Tongue (tissue), 2 donors: ENCODE measurements around the gene RIMS3. TPM values are rescaled to one million over a fixed set of nuclear protein-coding genes. Genes with fewer than 3 reads are reported as not detected.
"Not testable (repeated sequence)": the region's sequence is repeated elsewhere in the genome, so short reads cannot be mapped to it uniquely, and the experiment has no call there.

Experiments used
- DNase-seq: peaks from one replicate; pipeline ENCODE4 v3.0.0-alpha.2; 2015
- total RNA-seq: library from RNA; depleted of rRNA; stranded (reverse); fragments of >200 nt; gene quantifications from one replicate; pipeline ENCODE4 v1.2.3, GENCODE V29; 2014

The RIMS3 gene
- total RNA-seq, 1 donor from 2014 or later = 1.7 TPM

DNA sequence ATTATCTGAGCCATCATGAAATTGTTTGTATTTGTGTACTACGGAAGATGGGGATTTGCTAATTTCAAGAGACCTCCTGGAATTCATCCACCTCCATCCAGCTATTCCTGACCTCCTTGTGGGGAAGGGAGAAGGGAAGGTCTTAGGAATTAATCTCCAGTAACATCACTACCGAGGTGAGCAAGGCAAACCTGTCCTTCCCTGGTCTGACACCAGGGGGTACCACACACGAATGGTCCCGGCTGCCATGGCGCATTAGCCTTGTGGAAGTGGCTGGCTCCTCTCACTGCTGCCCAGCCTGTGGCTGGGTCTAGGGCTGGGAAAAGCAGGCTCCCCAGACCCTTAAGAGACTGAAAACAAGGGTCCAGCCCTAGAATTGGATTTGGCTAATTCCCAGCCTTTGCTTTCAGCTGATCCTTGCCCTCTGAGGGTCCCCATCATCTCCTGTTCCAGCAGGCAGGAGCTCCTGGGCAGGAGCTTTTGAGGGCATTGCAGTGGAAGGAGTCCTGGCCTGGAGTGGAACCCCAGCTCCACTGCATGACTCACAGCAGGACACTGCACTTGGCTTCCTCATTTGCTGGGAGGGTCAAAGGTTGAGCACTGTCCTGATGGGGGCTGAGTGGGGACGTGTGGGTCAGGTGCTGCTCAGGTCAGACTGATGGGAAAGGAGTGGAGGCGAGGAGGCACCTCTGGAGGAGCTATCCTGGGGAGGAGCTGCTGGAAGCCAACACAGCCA, 34.8 kb downstream of the RIMS3 start:
- peak; percentile 45 for DNase-seq

- DNase-seq = not testable (repeated sequence)
Measured at GRCh38 chr1:40629546-40629945, 35.9 kb downstream of the RIMS3 start.

GRCh38 chr1:40628903-40629292, 36.6 kb downstream of the RIMS3 start:
- DNase-seq = no peak

GRCh38 chr1:40627987-40628902, 37.2 kb downstream of the RIMS3 start:
- no peak for DNase-seq

- DNase-seq = no peak
Measured at GRCh38 chr1:40626383-40626770, 39.1 kb downstream of the RIMS3 start.

GRCh38 chr1:40625476-40626382, 39.8 kb downstream of the RIMS3 start:
- DNase-seq = no peak

GRCh38 chr1:40625076-40625475, 40.4 kb downstream of the RIMS3 start:
- peak; percentile 14 for DNase-seq

DNA sequence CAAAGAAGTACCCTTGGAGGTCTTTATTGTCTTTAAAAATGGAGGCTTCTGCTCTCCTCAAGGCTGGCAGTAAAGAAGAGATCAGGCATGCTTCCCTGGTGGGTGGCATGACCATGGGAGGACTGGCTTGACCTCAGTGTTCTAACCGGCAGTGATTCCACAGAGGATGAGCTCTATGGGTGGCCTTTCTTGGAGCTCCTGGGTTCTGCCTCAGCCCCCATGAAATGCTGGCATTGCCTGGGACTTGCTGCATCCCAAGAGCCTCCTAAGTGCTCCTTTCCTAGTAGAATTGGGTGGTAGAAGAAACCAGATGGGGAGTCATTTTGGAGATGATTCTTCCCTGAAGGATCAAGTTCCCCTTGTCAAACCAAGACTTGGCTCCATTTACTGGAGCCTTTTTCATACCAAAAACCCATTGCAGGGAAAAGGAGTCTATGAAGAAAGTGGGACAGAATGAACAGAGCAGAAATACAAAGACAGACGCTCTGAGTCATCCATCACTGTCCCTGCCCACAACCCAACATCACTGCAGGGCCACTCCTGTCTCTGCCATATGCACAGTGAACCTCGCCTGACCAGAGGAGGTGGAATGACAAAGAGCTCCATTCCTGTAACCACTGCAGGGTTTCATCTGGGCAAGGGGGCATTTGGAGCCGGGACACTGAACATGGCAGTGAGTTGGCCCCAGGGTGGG, 42.4 kb downstream of the RIMS3 start:
- no peak for DNase-seq

GRCh38 chr1:40621821-40622450, 43.5 kb downstream of the RIMS3 start:
- DNase-seq = no peak

- DNase-seq = no peak
Measured at GRCh38 chr1:40620586-40621210, 44.8 kb downstream of the RIMS3 start.

- no peak for DNase-seq
Measured at GRCh38 chr1:40620150-40620549, 45.3 kb downstream of the RIMS3 start.

DNA sequence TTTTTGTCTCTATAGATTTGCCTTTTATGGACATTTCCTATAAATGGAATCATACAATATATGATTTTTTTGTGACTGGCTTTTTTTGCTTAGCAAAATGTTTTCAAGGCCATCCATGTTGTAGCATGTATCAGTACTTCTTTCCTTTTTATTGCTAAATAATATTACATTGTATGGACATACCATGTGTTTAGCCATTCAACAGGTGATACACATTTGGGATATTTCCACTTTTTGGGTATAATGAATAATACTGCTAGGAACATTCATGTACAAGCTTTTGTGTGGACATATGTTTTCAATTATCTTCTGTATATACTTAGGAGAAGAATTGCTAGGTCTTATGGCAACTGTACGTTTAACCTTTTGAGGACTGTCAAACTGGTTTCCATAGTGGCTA, 47.4 kb downstream of the RIMS3 start:
- no peak for DNase-seq

DNA sequence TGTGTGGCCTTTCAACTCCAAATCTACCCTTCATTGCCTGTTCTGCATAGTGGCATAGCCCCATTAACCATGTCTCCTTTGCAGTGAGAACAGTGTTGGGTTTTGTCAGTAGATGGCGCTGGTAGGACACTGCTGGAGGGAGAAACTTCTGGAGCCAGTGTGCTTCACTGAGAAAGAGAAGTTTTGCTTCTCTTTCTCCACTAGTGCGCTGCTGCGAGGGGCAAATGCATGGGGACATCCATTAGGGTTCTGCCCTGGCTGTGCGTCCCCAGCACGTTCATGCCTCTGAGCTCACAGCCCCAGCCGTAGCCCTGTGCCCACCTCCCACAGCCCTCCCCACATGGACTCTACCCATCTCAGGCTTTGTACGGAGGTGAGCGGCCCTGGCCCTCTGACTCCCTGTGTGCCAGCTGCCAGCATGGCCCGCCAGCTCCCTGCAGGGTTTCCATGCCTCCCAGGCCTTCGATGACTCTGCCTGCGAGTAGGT, 53.1 kb downstream of the RIMS3 start:
- peak; percentile 81 for DNase-seq

DNA sequence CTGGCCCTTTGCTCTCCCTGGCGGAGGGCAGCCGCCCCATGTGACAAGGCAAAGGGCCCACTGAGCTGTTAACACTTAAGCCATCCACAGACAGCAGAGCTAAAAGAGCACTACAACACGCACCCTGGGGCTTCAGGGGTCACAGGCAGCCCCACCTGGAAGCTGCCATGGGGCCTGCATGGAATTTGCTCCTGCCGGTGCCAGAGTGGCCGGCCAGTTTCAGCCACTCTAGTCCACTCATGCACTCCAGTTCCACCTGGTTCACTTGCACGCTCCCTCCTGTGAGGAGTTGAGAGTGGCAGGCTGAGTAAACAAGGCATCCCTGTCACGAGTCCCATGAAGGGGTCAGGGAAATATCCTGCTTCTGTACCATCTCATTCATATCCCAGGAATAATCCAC, 55.3 kb downstream of the RIMS3 start:
- DNase-seq = no peak

DNA sequence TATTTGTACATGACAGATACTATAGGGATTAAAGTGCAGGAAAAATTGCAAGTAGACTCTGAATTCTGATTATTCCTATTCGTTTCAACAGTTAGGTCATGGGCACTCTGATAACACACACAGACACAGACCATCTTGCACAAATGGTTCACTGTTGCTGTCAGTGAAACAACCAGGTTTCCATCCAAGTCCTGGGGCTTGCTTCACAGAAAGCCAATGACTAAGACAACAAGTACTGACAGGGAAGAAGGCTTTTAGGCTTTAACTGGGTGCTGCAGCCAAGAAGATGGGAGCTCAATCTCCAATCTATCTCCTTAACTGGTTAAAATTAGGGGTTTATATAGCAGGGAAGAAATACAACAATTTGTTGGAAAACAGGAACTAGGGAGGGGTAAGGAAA, 57.6 kb downstream of the RIMS3 start:
- DNase-seq = no peak

- DNase-seq = no peak
Measured at GRCh38 chr1:40606978-40607377, 58.5 kb downstream of the RIMS3 start.

- no peak for DNase-seq
Measured at GRCh38 chr1:40606194-40606593, 59.3 kb downstream of the RIMS3 start.

- DNase-seq = no peak
Measured at GRCh38 chr1:40599926-40600325, 65.6 kb downstream of the RIMS3 start.

- no peak for DNase-seq
Measured at GRCh38 chr1:40595623-40596022, 69.9 kb downstream of the RIMS3 start.

- DNase-seq = peak; percentile 11
Measured at GRCh38 chr1:40594187-40594531, 71.3 kb downstream of the RIMS3 start.
